GM19397 (cell line): ENCODE measurements around the gene SMARCAL1.

Experiments used
- ATAC-seq: cut with Tn5 transposase; IDR thresholded peaks from one replicate; pipeline ENCODE4 v1.9.1; 2021; ENCODE audit warnings: mild to moderate bottlenecking, moderate library complexity; ENCODE audit not compliant: unreplicated experiment

SMARCAL1 gene

GRCh38 chr2:216426166-216426777 lies 14.0 kb downstream of the SMARCAL1 start:
- no peak for ATAC-seq

DNA sequence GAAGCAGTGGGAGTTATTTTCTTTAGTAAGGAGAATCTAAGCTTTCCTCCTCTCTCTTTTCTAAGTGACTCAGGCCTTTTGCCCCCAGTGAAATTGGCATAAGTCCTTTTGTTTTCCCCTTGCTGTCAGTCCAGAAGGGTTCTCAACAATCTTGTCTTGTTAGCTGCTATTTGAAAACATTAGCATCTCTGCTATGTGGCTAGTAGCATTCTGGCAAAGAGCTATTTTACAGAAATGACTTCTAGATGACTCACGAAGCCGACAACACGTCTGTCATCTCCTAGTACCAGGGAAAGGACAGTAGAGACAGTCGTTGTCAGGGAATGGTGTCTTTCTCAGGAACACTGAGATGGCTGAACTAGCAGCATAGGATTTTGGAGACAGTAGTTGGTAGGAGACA lies 14.7 kb downstream of the SMARCAL1 start:
- no peak for ATAC-seq

DNA sequence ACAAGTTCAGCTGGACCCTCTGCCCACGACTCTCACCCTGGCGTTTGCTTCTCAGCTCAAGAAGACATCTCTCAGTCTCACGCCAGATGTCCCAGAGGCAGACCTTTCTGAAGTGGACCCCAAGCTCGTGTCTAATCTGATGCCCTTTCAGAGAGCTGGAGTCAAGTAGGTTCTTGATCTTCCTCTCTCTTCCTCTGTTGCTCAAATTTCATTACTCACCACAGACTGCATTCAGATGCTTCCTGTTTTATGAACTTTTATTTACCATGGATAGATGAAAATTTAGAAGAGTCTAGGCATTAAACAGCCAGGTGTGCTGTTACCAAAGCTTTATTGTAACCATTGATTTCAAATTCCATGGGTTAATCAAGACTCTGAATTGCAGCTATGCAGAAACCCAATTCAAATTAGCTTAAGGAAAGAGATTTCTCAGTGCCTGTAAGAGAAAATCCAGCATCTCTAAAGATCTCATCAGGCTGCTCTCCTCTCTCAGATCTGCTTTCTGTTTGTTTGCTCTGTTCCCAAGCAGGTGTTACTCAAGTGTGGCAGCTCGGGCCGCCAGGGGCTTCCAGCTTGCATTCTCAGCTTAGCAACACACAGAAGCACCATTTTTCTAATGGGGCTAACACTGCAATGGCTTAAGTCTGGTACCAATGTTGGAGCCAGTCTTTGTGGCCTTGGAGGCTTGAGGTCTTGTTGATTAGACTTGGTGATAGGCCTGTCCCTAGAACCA lies 16.5 kb downstream of the SMARCAL1 start:
- ATAC-seq, result no peak

DNA sequence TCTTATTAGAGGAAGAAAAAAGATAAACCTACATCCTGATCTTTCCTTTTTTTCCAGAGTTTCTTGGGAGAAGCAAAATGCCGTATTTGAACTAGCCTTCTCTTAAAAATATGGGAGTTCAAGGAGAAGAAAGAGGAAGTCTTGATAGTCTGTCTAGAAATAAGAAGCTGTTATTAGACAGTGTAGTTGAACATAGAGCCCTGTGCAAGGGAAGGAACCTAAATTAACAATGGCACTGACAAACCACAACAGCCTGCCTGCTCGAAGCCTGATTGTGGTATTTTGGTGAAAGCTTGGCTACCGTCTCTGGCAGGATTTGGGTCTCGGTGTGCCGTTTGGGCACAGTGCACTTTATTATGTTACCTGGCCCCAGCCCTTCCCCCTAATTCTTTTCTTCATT lies 17.1 kb downstream of the SMARCAL1 start:
- ATAC-seq, result no peak

DNA sequence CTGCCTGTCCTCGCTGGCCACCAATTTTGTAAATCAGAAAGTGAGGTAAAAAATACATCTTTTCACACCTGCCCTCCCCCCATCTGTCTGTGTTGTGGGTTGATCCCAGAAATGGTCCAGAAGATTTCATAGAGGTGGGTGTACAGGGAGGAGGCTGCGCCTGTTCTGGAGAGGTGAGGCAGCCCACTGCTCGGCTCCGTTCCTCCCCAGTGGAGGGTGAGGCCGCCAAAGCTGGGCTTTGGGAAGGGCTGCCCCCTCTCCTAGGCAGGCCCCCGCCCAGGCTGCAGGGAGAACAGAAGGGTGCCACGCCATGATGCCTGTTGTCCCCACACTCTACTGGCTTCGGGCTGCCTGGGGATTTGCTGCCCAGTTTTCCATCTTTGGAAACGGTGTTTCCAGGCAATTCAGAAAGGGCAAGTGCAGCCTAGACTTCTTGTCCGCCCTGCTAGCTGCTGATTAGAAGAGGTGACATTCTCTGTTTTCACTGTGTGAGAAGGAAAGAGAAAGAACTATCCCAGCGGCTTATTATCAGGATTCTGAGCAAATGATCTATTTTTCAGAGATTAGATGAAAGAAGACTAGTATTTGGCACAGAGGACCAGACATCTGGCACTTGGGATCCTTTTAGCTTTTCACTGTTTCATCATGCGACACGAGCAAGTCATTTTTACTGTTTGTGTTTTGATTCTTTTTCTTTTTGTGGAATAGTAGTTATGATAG lies 18.7 kb downstream of the SMARCAL1 start:
- no peak for ATAC-seq

DNA sequence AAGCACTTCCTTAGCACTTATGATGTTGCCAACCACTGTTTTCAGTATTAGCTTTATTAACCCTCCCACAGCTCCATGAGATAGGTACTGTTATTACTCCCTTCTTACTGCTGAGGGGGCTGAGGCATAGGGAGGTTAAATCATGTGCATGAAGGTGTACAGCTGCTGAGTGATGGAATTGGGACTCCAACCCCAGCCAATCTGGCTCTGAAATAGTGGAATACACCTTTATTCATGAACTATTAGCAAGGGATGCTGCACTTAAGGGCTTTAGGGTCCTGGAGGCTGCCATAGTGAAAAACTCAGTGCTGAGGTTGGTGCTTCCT lies 19.2 kb downstream of the SMARCAL1 start:
- no peak for ATAC-seq

DNA sequence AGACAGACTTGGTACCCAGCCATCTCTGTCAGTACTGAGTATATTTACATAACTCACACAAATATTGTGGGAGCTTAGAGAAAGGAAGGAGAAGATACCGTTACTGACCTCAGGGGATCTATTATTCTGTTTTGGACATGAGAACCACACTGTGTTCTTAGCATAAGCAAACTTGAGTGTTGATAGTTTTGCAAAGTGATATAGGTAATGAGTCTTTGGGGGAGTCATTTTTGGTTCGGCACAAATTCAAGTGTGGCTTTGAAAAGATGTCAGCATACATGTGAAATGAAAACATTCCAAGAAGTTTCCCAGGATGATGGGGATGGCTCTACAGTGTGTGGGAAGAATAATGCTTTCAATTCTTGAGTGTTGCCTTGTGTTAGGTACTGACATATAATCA lies 24.1 kb downstream of the SMARCAL1 start:
- ATAC-seq, result no peak

DNA sequence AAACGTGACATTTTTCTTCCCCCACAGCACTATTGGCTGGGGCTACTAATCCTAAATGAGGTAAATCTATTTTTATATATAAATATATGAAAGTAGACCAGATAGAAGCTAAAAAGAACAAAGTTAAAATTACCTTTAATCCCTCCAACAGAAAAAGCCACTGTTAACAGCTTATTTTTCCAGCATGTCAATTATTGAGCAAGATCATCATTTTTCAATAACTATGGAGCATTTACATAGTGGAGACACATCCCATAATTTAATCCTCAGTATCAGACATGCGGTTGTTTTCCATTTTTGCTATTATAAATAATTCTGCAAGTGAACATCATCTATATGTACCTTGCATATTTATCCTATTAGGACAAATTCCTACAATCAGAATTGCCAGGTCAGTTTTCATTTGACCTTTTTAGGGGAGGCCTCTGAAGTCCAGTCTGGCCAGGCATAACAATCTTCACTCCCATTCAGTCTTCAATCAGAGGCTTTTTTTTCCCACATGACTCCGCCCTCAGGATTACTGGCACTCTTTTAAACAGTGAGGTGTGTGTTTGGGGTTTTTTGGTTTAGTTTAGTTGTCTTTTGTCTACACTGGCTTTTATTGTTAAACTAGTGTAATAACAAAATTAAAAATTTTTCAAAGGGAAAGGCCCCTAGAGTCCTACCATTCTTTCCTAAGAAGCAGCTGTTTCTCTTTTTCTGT lies 29.2 kb downstream of the SMARCAL1 start:
- no peak for ATAC-seq

DNA sequence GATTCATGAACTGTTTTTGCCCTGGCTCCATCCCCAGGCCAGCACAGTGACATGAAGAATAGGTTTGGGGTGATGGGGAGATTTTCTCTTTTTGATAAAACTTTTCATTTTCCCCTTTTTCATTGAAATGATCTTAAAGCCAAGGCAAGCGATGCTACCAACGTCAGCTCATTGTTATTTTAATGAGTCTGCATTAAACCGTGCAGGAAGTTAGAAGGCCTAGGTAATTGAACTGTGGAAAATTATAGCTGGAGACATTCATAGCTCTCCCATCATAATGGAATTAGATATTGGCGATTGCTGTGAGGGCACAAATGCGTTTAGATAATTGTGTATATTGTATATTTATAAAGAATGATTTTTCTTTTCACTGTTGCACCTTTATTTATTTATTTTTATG lies 33.2 kb downstream of the SMARCAL1 start:
- ATAC-seq, result no peak

- ATAC-seq, result no peak
Measured at GRCh38 chr2:216446343-216446742, 34.1 kb downstream of the SMARCAL1 start.

- no peak for ATAC-seq
Measured at GRCh38 chr2:216447293-216447692, 35.0 kb downstream of the SMARCAL1 start.

DNA sequence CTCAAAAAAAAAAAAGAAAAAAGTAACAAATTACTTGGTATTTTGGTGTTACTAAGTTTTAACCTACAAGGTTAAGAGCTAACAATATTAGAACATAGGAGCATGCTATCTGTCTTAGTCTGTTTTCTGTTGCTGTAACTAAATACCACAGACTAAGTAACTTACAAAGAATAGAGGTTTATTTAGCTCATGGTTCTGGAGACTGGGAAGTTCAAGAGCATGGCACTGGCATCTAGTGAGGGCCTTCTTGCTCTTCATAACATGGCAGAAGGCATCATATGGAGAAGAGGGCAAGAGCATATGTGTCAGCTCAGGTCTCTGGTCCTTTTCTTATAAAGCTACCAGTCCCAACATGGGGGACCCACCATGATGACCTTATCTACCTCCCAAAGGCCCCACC lies 36.5 kb downstream of the SMARCAL1 start:
- no peak for ATAC-seq

GRCh38 chr2:216450346-216450745 lies 38.1 kb downstream of the SMARCAL1 start:
- no peak for ATAC-seq

GRCh38 chr2:216450784-216451183 lies 38.5 kb downstream of the SMARCAL1 start:
- no peak for ATAC-seq

DNA sequence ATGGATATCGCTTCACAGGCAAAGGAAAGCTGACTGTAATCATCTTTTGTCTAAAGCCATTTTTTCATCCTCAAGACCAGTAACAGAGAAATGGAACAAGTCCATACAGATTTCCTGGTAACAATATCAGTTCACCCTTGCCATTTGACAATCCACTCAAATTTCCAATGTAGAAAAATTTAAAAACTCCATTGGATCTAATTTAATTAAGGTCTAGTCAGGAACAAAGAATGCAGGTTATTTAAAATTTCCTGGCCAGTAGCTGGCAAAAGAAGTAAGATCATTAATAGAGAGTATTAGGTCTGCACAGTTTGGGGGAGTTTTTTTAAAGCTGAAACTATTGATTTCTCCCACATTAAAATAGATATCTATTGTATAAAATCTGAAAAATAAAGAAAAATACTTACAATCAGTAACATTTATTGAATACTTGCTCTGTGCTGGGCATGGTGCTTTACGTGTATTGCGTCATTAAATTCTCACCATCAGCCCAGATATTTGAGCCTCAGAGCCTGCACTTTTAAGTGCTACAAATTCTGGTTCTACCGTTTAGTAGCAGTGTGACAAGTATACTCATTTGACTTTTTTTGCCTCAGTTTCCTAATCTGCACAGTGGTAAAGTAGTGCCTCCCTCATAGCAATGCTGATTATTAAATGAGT lies 41.8 kb downstream of the SMARCAL1 start:
- no peak for ATAC-seq

- ATAC-seq, result no peak
Measured at GRCh38 chr2:216463148-216463547, 50.9 kb downstream of the SMARCAL1 start.

- no peak for ATAC-seq
Measured at GRCh38 chr2:216464104-216464720, 51.9 kb downstream of the SMARCAL1 start.

DNA sequence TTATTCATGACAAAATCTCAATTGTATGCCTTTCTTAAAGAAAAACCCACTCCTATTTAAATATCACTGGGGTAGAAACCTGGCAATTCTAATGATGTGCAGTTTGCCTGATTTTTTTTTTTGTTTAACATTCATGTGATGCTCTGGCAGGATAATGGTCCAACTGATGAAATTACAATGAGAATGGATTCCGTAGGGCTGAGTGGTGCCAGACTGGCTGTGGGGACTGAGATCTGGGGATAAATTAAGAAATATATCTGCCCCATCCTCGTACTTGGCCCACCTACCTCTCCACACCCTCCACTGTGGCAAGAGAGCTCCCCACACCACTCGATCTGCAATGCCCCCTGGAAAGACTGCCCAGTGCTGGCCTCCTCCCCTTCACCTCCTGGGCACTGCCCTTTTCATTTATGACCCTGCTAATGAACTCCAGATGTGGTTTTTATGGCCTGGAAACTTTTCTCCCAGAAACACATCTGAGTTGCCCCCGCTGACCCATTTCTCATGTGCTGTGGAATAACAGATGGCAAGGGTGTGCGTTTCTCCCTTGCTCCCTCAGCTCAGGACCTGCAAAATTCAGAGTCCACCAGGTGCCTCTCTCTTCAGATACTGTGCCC lies 53.4 kb downstream of the SMARCAL1 start:
- no peak for ATAC-seq

- ATAC-seq, result no peak
Measured at GRCh38 chr2:216467845-216468244, 55.6 kb downstream of the SMARCAL1 start.

DNA sequence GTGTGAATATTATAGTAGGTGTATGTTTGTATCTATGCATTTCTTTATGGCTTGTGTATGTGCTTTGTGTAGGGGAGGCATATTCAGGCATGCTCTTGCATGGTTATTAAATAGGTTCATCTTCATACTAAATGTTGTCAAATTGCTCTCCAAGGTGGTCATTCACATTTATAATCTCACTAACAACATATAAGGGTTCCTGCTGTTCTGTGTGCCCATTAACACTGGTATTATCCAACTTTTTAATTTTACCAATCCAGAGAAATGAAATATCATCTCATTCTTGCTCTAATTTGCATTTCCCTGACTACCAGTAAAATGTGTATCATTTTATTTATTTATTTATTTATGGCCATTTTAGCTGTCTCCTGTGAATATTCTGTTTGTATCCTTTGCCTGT lies 57.4 kb downstream of the SMARCAL1 start:
- no peak for ATAC-seq
